Body of pancreas (tissue), 4 donors: Measurements from ENCODE around the gene ADH5. TPM values are rescaled to one million over a fixed set of nuclear protein-coding genes. Genes with fewer than 3 reads are reported as not detected.

Source experiments
- ATAC-seq: fragments of 150-250 bp; one replicate; pipeline ENCODE4 v1.9.1; 2016
- DNase-seq, 4 donors: peaks; one replicate each; pipeline ENCODE4 v3.0.0-alpha.2; 2019
- H3K27ac ChIP-seq, 4 donors: fragments of 200-600 bp; sonication (generic); 1 replicate in 3 of 4; 2 replicates in 1 of 4; pipeline versions ENCODE4 v1.5.1 to v1.6.1; 2016 to 2019; ENCODE audit warnings: mild to moderate bottlenecking in 1 of 4, mixed read lengths in 1 of 4, moderate library complexity in 1 of 4
- H3K27me3 ChIP-seq, 2 donors: fragments of 200-600 bp; sonication (generic); one replicate each; pipeline ENCODE4 v1.6.0; 2016; ENCODE audit warnings: mild to moderate bottlenecking in 1 of 2
- H3K36me3 ChIP-seq, 2 donors: fragments of 200-600 bp; sonication (generic); replicated peaks in 1 of 2; 2 replicates each; pipeline ENCODE4 v1.5.1; 2016; ENCODE audit warnings: low read depth in 2 of 2; ENCODE audit not compliant: insufficient read depth in 1 of 2
- H3K4me1 ChIP-seq: fragments of 200-600 bp; sonication (generic); one replicate; pipeline ENCODE4 v1.6.0; 2016
- H3K4me3 ChIP-seq, 2 donors: fragments of 200-600 bp; sonication (generic); 1 replicate in 1 of 2; 2 replicates in 1 of 2; pipeline ENCODE4 v1.5.1; 2016 to 2019
- H3K9me3 ChIP-seq, 3 donors: fragments of 200-600 bp; sonication (generic); 1 replicate in 2 of 3; 2 replicates in 1 of 3; pipeline ENCODE4 v1.5.1; 2016
- POLR2A ChIP-seq, 3 donors: fragments of 450-650 bp; IDR thresholded peaks; one replicate each; pipeline ENCODE4 v1.6.1; 2016; ENCODE audit warnings: antibody characterized with exemption in 3 of 3, mild to moderate bottlenecking in 2 of 3
- WGBS, 2 donors: methylation state at CpG; one replicate each; pipeline ENCODE4 v1.1.5; 2017; 5-methylcytosine and 5-hydroxymethylcytosine counted together
- intact Hi-C: fragments of 100-400 bp; cut with DNase I; formaldehyde crosslinking; loops from one replicate; pipeline ENCODE4 v1.15.1; 2023
- total RNA-seq, 2 donors: library from RNA; depleted of rRNA; stranded (reverse); fragments of >200 nt; gene quantifications; one replicate each; pipeline ENCODE4 v1.1.0, GENCODE V29; 2016
- TF ChIP-seq, protein P1 (sequence below), 7 experiments: fragments of 450-650 bp in 4 of 7; fragments of 200-600 bp in 3 of 7; sonication (generic) in 3 of 7; IDR thresholded peaks; one replicate each; pipeline ENCODE4 v1.5.1; 2016 to 2019; ENCODE audit warnings: antibody characterized with exemption in 7 of 7

The ADH5 gene
- total RNA-seq, result 10 to 100 TPM; 30.0 to 63.3 TPM

DNA sequence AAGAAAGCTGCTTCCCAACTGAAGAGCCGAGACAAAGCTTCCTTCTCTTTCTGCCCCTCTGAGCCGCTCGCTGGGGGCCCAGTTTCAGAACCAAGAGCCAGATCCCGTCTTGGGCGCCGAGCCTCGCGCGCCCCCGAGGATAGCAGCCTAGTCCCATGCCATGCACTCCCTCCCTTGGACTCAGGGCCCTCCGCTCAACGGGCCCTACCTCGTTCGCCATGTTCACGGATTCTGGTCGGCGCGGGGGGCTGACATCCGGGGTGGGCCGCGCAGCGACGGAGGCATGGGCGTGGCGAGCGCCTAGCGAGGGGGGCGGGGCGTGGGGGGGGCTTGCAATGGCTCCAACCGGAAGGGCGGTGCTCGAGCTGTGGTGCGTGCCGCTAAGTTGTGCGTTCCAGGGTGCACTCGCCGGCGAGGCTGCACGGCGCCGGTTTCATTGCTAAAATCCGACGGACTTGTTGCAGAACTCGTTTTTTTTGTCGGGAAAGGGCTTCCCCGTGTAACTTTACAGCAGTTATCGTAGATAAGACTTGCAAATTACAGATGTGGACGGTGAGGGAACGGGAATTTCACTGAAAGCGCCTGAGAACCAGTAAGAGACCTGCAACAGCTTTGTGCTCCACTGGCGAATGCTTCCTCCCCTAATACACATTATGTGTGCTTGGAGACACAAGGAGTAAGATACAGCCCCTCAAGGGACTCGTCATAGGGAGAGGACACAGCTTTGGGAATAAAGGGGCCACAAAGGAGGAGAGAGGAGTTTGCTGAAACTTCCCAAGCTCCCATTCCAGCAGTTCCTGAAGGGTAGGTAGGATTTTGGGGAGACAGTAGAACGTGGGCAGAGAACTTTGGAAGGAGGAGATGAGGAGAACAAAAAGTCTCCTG is at the start of gene ADH5:
TSS of gene ADH5 (minus strand) at position 308 of the 885 bp plus-strand sequence. CDS start at position 220, 88 bp downstream.
- Histone ChIP-seq H3K36me3 (peaks cover 0 to 1% of the 10 kb centered on the region in 2 donors), H3K27ac (peak within 1 kb of the TSS; percentile 86 to 93 (median 88)), H3K4me1 (peaks cover 25% of the 10 kb centered on the region), H3K27me3 (no peaks in the 10 kb centered on the region), H3K9me3 (no peaks in the 10 kb centered on the region), H3K4me3 (peak within 1 kb of the TSS; percentile 60 to 63)
- TF ChIP-seq POLR2A (IDR thresholded peaks at IDR 0.05), result peak; percentile 78 to 94 (median 90)
- TF ChIP-seq, protein P1, sequence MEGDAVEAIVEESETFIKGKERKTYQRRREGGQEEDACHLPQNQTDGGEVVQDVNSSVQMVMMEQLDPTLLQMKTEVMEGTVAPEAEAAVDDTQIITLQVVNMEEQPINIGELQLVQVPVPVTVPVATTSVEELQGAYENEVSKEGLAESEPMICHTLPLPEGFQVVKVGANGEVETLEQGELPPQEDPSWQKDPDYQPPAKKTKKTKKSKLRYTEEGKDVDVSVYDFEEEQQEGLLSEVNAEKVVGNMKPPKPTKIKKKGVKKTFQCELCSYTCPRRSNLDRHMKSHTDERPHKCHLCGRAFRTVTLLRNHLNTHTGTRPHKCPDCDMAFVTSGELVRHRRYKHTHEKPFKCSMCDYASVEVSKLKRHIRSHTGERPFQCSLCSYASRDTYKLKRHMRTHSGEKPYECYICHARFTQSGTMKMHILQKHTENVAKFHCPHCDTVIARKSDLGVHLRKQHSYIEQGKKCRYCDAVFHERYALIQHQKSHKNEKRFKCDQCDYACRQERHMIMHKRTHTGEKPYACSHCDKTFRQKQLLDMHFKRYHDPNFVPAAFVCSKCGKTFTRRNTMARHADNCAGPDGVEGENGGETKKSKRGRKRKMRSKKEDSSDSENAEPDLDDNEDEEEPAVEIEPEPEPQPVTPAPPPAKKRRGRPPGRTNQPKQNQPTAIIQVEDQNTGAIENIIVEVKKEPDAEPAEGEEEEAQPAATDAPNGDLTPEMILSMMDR (IDR thresholded peaks at IDR 0.05), result no peak
- ATAC-seq, result peak; percentile 96
- DNase-seq, result peak; percentile 86 to 90 (median 90)
- WGBS, 2 donors, result 0 to 1% methylated on average over 26 to 53 of the region's 53 CpGs
- intact Hi-C loops, result no loop called here

DNA sequence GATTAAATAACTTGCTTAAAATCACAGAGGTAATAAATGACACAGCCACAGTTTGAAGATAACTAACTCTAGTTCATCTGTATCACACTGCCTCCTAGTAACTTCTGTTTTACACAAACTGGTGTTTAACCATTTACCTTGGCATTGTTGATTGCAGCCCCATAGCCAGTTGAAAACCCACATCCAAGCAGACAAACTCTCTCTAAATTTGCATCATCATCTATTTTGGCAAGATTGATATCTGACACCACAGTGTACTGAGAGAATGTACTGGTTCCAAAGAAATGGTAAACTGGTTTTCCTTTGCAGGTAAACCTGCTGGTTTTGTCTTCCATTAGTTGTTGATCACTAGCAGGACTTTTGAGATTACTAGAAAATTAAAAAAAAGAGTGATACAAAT is 47.7 kb upstream of the ADH5 start:
- intact Hi-C loops, result no loop called here
- DNase-seq (no peak), ATAC-seq (no peak)
- H3K9me3 ChIP-seq, result no peaks in the 10 kb centered on the region
- H3K36me3 ChIP-seq, result no peaks in the 10 kb centered on the region
- TF ChIP-seq POLR2A (IDR thresholded peaks at IDR 0.05), result no peak
- TF ChIP-seq, protein P1 (IDR thresholded peaks at IDR 0.05), result no peak
- no peak overlapping the region for H3K27ac ChIP-seq
- H3K27me3 ChIP-seq, result no peaks in the 10 kb centered on the region
- H3K4me3 ChIP-seq, result no peak overlapping the region
- H3K4me1 ChIP-seq, result no peaks in the 10 kb centered on the region

GRCh38 chr4:99135541-99136162 is 47.1 kb upstream of the ADH5 start:
- 62 to 76% methylated on average over 3 of the region's 3 CpGs for WGBS, 2 donors
- H3K9me3 ChIP-seq, result no peaks in the 10 kb centered on the region
- H3K4me3 ChIP-seq, result no peak overlapping the region
- TF ChIP-seq, protein P1 (IDR thresholded peaks at IDR 0.05), result no peak
- TF ChIP-seq POLR2A (IDR thresholded peaks at IDR 0.05), result no peak
- H3K4me1 ChIP-seq, result no peaks in the 10 kb centered on the region
- no peak for DNase-seq
- H3K36me3 ChIP-seq, result no peaks in the 10 kb centered on the region
- ATAC-seq, result no peak
- no peaks in the 10 kb centered on the region for H3K27me3 ChIP-seq
- intact Hi-C loops, result no loop called here
- H3K27ac ChIP-seq, result no peak overlapping the region

- no peaks in the 10 kb centered on the region for H3K36me3 ChIP-seq
- intact Hi-C loops, result no loop called here
- H3K4me3 ChIP-seq, result no peak overlapping the region
- WGBS, 2 donors, result 78 to 84% methylated on average over 3 of the region's 3 CpGs
- TF ChIP-seq, protein P1 (IDR thresholded peaks at IDR 0.05), result no peak
- no peak for TF ChIP-seq POLR2A (IDR thresholded peaks at IDR 0.05)
- ATAC-seq (no peak), DNase-seq (no peak)
- H3K4me1 ChIP-seq, result no peaks in the 10 kb centered on the region
- no peaks in the 10 kb centered on the region for H3K9me3 ChIP-seq
- H3K27ac ChIP-seq, result no peak overlapping the region
- H3K27me3 ChIP-seq, result no peaks in the 10 kb centered on the region
Measured at GRCh38 chr4:99134586-99134985, 46.0 kb upstream of the ADH5 start.
